GM12878 (cell line): Measurements from ENCODE around the gene PDSS1. TPM values are rescaled to one million over a fixed set of nuclear protein-coding genes. Genes with fewer than 3 reads are reported as not detected.

Experiments
- ATAC-seq: fragments of 200-7000 bp; cut with Tn5 transposase; 3 replicates; pipeline ENCODE4 v1.9.1; 2020; ENCODE audit warnings: mild to moderate bottlenecking, moderate library complexity
- Bru-seq: library from RNA; stranded (reverse); fragments of 400-500 nt; gene quantifications from one replicate; lab custom pipeline; 2021; lab: Mats Ljungman, UMichigan
- BruChase-seq, 2 experiments: library from RNA; stranded (reverse); fragments of 400-500 nt; gene quantifications; one replicate each; lab custom pipeline; 2021; lab: Mats Ljungman, UMichigan
- BruUV-seq: library from RNA; stranded (reverse); fragments of 400-500 nt; replicated peaks from 2 replicates; lab custom pipeline; 2021; lab: Mats Ljungman, UMichigan
- CTCF ChIA-PET: fragments of 300-600 bp; sonication (Branson Sonifier 250); formaldehyde crosslinking; extraction: SDS; loops from one replicate; lab custom pipeline; 2021; ENCODE audit warnings: inconsistent platforms; lab: Yijun Ruan, JAX
- POLR2A ChIA-PET: fragments of 350-600 bp; formaldehyde crosslinking; extraction: SDS; loops from one replicate; lab custom pipeline; 2021; ENCODE audit warnings: inconsistent platforms; lab: Charles Lee
- RAD21 ChIA-PET: fragments of 300-600 bp; sonication (Branson Sonifier 250); formaldehyde crosslinking; loops from one replicate; lab custom pipeline; 2023; ENCODE audit warnings: antibody characterized with exemption; ENCODE audit not compliant: unreplicated experiment; lab: Charles Lee
- SMC1A ChIA-PET: fragments of 300-600 bp; sonication (Branson Sonifier 250); formaldehyde crosslinking; loops from one replicate; lab custom pipeline; 2023; ENCODE audit not compliant: unreplicated experiment, uncharacterized antibody; lab: Charles Lee
- DNase-seq: peaks from one replicate; pipeline ENCODE4 v3.0.0-alpha.2; 2011; ENCODE audit warnings: low read depth, low spot score
- FAIRE-seq: peaks from 3 replicates; lab custom pipeline; 2011; peaks lifted over from hg19 to GRCh38; lab: Jason Lieb, UNC
- H2AFZ ChIP-seq: 2 replicates; pipeline ENCODE4 v1.6.0; 2011; ENCODE audit warnings: low read depth, low read length, control low read depth; ENCODE audit not compliant: control insufficient read depth
- H3K27ac ChIP-seq: 2 replicates; pipeline ENCODE4 v1.5.1; 2011; ENCODE audit warnings: control low read depth; ENCODE audit not compliant: control insufficient read depth, insufficient read depth
- H3K27me3 ChIP-seq, 2 experiments: replicated peaks in 1 of 2; 2 replicates each; pipeline versions ENCODE4 v1.6.0 to v1.6.1; 2011; ENCODE audit warnings: low read length in 1 of 2; ENCODE audit not compliant: control insufficient read depth in 2 of 2, insufficient read depth in 2 of 2
- H3K36me3 ChIP-seq, 2 experiments: 2 replicates each; pipeline ENCODE4 v1.5.1; 2011; ENCODE audit warnings: low read length in 1 of 2; ENCODE audit not compliant: control insufficient read depth in 2 of 2, insufficient read depth in 2 of 2
- H3K4me1 ChIP-seq: 2 replicates; pipeline ENCODE4 v1.6.1; 2011; ENCODE audit warnings: mild to moderate bottlenecking, low read length, moderate library complexity, mixed read lengths; ENCODE audit not compliant: control insufficient read depth, insufficient read depth
- H3K4me2 ChIP-seq: 2 replicates; pipeline ENCODE4 v1.6.0; 2011; ENCODE audit warnings: control low read depth; ENCODE audit not compliant: control insufficient read depth, insufficient read depth
- H3K4me3 ChIP-seq: fragments of 200-600 bp; sonication (generic); 2 replicates; pipeline ENCODE4 v1.5.1; 2016
- H3K79me2 ChIP-seq: 2 replicates; pipeline ENCODE4 v1.6.0; 2011; ENCODE audit warnings: low read length; ENCODE audit not compliant: control insufficient read depth, insufficient read depth
- H3K9ac ChIP-seq: 2 replicates; pipeline ENCODE4 v1.8.0; 2011; ENCODE audit warnings: low read length, control low read depth, mixed read lengths; ENCODE audit not compliant: control insufficient read depth, insufficient read depth
- H3K9me3 ChIP-seq: replicated peaks from 3 replicates; pipeline ENCODE4 v1.5.1; 2011; ENCODE audit warnings: mild to moderate bottlenecking, low read length; ENCODE audit not compliant: control insufficient read depth, insufficient read depth
- H4K20me1 ChIP-seq: 2 replicates; pipeline ENCODE4 v1.6.0; 2011; ENCODE audit not compliant: control insufficient read depth, insufficient read depth
- MTA3 ChIP-seq: IDR thresholded peaks from 2 replicates; pipeline ENCODE4 v1.6.1; 2012; ENCODE audit warnings: low read length, inconsistent platforms, borderline replicate concordance
- NR2C1 ChIP-seq: fragments of 450-650 bp; IDR thresholded peaks from 2 replicates; pipeline ENCODE4 v1.6.1; 2017; ENCODE audit warnings: antibody characterized with exemption, mild to moderate bottlenecking, moderate library complexity
- SIX5 ChIP-seq: IDR thresholded peaks from 2 replicates; pipeline ENCODE4 v1.6.1; 2011; ENCODE audit warnings: mild to moderate bottlenecking, low read depth, low read length, moderate library complexity; ENCODE audit not compliant: severe bottlenecking
- WGBS: methylation state at CpG from one replicate; pipeline ENCODE4 v1.1.6; 2016; ENCODE audit warnings: low lambda C conversion rate; ENCODE audit not compliant: insufficient replicate concordance, insufficient coverage; ENCODE audit errors: missing lambda C conversion rate; 5-methylcytosine and 5-hydroxymethylcytosine counted together
- in situ Hi-C: fragments of 300-500 bp; cut with MboI; formaldehyde crosslinking; loops from 9 replicates; pipeline ENCODE4 v1.14.3; 2018; ENCODE audit warnings: mixed read lengths
- intact Hi-C: fragments of 100-400 bp; cut with micrococcal nuclease; formaldehyde crosslinking; loops from one replicate; pipeline ENCODE4 v1.14.2; 2022; ENCODE audit not compliant: unreplicated experiment
- long read RNA-seq, 2 experiments: library from polyadenylated mRNA; unstranded; transcript quantifications; one replicate each; pipeline ENCODE4 v2.0.0, GENCODE V29; 2019 to 2020
- polyA minus RNA-seq, 3 experiments: library from RNA; depleted of rRNA, polyadenylated mRNA; stranded (reverse); fragments of >200 nt; gene quantifications; 2 replicates each; pipeline ENCODE4 v1.2.3, GENCODE V29; 2011
- polyA plus RNA-seq, 11 experiments: library from polyadenylated mRNA; depleted of rRNA in 4 of 11; unstranded in 6 of 11; stranded (reverse) in 5 of 11; fragments of >200 nt; fragmentation: Nextera tagmentation in 4 of 11; fragmentation: Illumina TruSeq in 1 of 11; extraction: Ambion mirVana in 4 of 11; extraction: Trizol in 1 of 11; gene quantifications; 1 replicate in 1 of 11; 2 replicates in 10 of 11; pipeline versions ENCODE4 v1.2.1 to v1.2.3, GENCODE V29; 2011 to 2016; ENCODE audit warnings: inconsistent platforms in 2 of 11, missing spikeins in 2 of 11, low read depth in 1 of 11
- total RNA-seq, 4 experiments: library from RNA; depleted of rRNA in 3 of 4; stranded (reverse); fragments of >200 nt in 3 of 4; fragmentation: Illumina TruSeq in 1 of 4; extraction: Trizol in 1 of 4; gene quantifications; 2 replicates each; pipeline versions ENCODE4 v1.2.1 to v1.2.3, GENCODE V29; 2013 to 2021
- TF ChIP-seq, protein P1 (sequence below): fragments of 450-650 bp; IDR thresholded peaks from 2 replicates; pipeline ENCODE4 v1.6.1; 2017; ENCODE audit warnings: mild to moderate bottlenecking, moderate library complexity
- TF ChIP-seq, protein P2 (sequence below): fragments of 450-650 bp; formaldehyde crosslinking; IDR thresholded peaks from 2 replicates; pipeline ENCODE4 v1.4.0; 2020; ENCODE audit warnings: mild to moderate bottlenecking, moderate library complexity
- TF ChIP-seq, protein P3 (sequence below): IDR thresholded peaks from 2 replicates; pipeline ENCODE4 v1.6.1; 2012; ENCODE audit warnings: low read depth, low read length, improper control_type of control experiment

Gene PDSS1, protein sequence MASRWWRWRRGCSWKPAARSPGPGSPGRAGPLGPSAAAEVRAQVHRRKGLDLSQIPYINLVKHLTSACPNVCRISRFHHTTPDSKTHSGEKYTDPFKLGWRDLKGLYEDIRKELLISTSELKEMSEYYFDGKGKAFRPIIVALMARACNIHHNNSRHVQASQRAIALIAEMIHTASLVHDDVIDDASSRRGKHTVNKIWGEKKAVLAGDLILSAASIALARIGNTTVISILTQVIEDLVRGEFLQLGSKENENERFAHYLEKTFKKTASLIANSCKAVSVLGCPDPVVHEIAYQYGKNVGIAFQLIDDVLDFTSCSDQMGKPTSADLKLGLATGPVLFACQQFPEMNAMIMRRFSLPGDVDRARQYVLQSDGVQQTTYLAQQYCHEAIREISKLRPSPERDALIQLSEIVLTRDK
- total RNA-seq (2013; cell fraction: nucleolus; rRNA removed), result 35.8 and 37.0 TPM in 2 replicates
- total RNA-seq (2014; rRNA removed), result 33.6 and 38.2 TPM in 2 replicates
- total RNA-seq (2014; rRNA removed; fragmentation: Illumina TruSeq; extraction: Trizol), result 26.6 and 30.1 TPM in 2 replicates
- total RNA-seq (2021), result 23.9 and 25.4 TPM in 2 replicates
- 11.2 TPM for polyA plus RNA-seq (2011; ENCODE audit: low read depth)
- 46.4 and 47.9 TPM in 2 replicates for polyA plus RNA-seq (2011; rRNA removed)
- polyA plus RNA-seq (2011; cell fraction: cytosol; rRNA removed), result 29.2 and 30.5 TPM in 2 replicates
- 47.3 and 62.4 TPM in 2 replicates for polyA plus RNA-seq (2011; cell fraction: nucleus; rRNA removed)
- 9.5 and 10.3 TPM in 2 replicates for polyA plus RNA-seq (2012)
- polyA plus RNA-seq (2014; fragmentation: Illumina TruSeq; extraction: Trizol), result 38.2 and 50.6 TPM in 2 replicates
- 10 to 100 TPM; 12.2 to 23.5 TPM for polyA plus RNA-seq (2014; fragmentation: Nextera tagmentation; extraction: Ambion mirVana)
- polyA plus RNA-seq (2014; rRNA removed), result 40.0 and 45.9 TPM in 2 replicates
- polyA plus RNA-seq (2016; fragmentation: Nextera tagmentation; extraction: Ambion mirVana), result 10 to 100 TPM; 41.0 to 48.2 TPM
- polyA minus RNA-seq (2011; rRNA and poly(A)+ RNA removed), result 34.1 and 36.5 TPM in 2 replicates
- polyA minus RNA-seq (2011; cell fraction: cytosol; rRNA and poly(A)+ RNA removed), result 9.5 and 10.4 TPM in 2 replicates
- polyA minus RNA-seq (2011; cell fraction: nucleus; rRNA and poly(A)+ RNA removed), result 18.0 and 26.7 TPM in 2 replicates
- percentile 71 among the genes with signal in this experiment for Bru-seq, nascent RNA
- BruChase-seq, experiment 1, labeled RNA remaining after a 6-hour chase, result percentile 65 among the genes with signal in this experiment
- percentile 65 among the genes with signal in this experiment for BruChase-seq, experiment 2, labeled RNA remaining after a 2-hour chase
- long read RNA-seq, experiment 1, transcript PDSS1-201 (12 exons, 1,626 nt), result major isoform, 27 of 35 reads
- long read RNA-seq, experiment 1, partial matches to known transcripts, result 2 of 35 reads
- long read RNA-seq, experiment 1, other reads (novel, unspliced or antisense), result 6 of 35 reads
- long read RNA-seq, experiment 2, transcript PDSS1-201 (12 exons, 1,626 nt), result major isoform, 11 of 22 reads
- long read RNA-seq, experiment 2, partial matches to known transcripts, result 4 of 22 reads
- long read RNA-seq, experiment 2, other reads (novel, unspliced or antisense), result 7 of 22 reads

DNA sequence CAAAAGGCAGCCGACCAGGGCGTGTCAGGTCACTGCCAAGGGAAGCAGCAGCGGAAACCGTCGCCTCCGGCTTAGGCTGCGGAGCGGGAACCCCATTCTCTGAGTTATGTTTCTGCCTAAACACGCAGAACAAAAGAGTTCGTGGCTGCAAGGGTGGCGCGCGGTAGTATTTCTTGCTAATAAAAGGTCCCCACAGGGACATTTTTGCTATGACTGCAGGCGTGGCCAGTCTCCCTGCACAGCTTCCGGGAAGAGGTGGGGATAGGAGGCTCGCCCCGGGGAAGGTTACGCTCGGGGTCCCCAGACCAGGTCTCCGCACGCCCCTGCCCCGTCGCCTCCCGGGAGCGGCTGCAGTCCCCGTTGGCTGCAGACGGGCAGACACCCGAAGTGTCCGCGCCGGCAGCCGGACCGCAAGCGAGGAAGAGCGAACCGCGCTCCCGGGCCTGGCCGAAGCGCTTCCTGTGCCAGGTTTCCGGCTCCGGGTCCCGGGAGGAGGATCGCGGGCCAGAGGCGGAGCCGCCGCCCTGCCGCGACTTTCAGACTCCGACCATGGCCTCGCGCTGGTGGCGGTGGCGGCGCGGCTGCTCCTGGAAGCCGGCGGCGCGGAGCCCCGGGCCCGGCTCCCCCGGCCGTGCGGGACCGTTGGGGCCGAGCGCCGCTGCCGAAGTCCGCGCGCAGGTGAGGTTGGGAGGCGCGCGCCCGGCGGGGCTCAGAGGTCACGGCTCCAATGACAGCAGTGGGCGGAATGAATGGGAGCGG, at the start of gene PDSS1:
Gene PDSS1, plus strand, starts transcription at position 539 of the 759 bp plus-strand sequence. Its CDS starts 11 bp downstream, at position 550.
- DNase-seq, result peak; percentile 16
- Histone ChIP-seq H3K4me3 (peak within 1 kb of the TSS; percentile 97), H4K20me1 (no peaks in the 10 kb centered on the region), H3K9ac (peak within 1 kb of the TSS; percentile 94), H3K27me3 (no peaks in the 10 kb centered on the region), H3K9me3 (no peaks in the 10 kb centered on the region; the same call in 1 of the 3 replicates), H3K27ac (peak within 1 kb of the TSS; percentile 89), H2AFZ (peak within 1 kb of the TSS; percentile 92), H3K36me3 (no peaks in the 10 kb centered on the region), H3K4me1 (no peaks in the 10 kb centered on the region), H3K79me2 (peaks cover 50% of the 10 kb centered on the region), H3K4me2 (peak within 1 kb of the TSS; percentile 99)
- SMC1A ChIA-PET, result interaction anchor here (0.6 to 1.2 kb wide), 5 partner anchors 28 to 839 kb away, joined by 3 read pairs; no protein-coding TSS in a partner anchor
- in situ Hi-C loops, result loop anchor here (10.0 kb wide), 1 partner anchor 363 kb away; no protein-coding TSS in a partner anchor
- intact Hi-C loops, result no loop called here
- WGBS, result 1% methylated on average over 69 of the region's 82 CpGs
- no peak for FAIRE-seq
- POLR2A ChIA-PET, result interaction anchor here (0.6 to 1.1 kb wide), 4 partner anchors 84 to 457 kb away, joined by 3 to 4 read pairs (median 4); partner anchors contain the start of gene YME1L1
- CTCF ChIA-PET, result interaction anchor here (1.0 to 1.6 kb wide), 4 partner anchors 14 to 362 kb away, joined by 4 to 8 read pairs (median 5); no protein-coding TSS in a partner anchor
- peak; percentile 89 for ATAC-seq
- BruUV-seq, result no TSS peak
- RAD21 ChIA-PET, result interaction anchor here (0.6 to 1.2 kb wide), 3 partner anchors 29 to 164 kb away, joined by 3 read pairs; partner anchors contain the start of gene ABI1
- TF ChIP-seq SIX5 (peak; percentile 27), NR2C1 (peak; percentile 98), MTA3 (0 out of 2 replicates have a peak, but pooled peaks have one; percentile 4)
- TF ChIP-seq, protein P1, sequence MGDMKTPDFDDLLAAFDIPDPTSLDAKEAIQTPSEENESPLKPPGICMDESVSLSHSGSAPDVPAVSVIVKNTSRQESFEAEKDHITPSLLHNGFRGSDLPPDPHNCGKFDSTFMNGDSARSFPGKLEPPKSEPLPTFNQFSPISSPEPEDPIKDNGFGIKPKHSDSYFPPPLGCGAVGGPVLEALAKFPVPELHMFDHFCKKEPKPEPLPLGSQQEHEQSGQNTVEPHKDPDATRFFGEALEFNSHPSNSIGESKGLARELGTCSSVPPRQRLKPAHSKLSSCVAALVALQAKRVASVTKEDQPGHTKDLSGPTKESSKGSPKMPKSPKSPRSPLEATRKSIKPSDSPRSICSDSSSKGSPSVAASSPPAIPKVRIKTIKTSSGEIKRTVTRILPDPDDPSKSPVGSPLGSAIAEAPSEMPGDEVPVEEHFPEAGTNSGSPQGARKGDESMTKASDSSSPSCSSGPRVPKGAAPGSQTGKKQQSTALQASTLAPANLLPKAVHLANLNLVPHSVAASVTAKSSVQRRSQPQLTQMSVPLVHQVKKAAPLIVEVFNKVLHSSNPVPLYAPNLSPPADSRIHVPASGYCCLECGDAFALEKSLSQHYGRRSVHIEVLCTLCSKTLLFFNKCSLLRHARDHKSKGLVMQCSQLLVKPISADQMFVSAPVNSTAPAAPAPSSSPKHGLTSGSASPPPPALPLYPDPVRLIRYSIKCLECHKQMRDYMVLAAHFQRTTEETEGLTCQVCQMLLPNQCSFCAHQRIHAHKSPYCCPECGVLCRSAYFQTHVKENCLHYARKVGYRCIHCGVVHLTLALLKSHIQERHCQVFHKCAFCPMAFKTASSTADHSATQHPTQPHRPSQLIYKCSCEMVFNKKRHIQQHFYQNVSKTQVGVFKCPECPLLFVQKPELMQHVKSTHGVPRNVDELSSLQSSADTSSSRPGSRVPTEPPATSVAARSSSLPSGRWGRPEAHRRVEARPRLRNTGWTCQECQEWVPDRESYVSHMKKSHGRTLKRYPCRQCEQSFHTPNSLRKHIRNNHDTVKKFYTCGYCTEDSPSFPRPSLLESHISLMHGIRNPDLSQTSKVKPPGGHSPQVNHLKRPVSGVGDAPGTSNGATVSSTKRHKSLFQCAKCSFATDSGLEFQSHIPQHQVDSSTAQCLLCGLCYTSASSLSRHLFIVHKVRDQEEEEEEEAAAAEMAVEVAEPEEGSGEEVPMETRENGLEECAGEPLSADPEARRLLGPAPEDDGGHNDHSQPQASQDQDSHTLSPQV, result no peak; the same call in 1 of the 2 replicates
- TF ChIP-seq, protein P2, sequence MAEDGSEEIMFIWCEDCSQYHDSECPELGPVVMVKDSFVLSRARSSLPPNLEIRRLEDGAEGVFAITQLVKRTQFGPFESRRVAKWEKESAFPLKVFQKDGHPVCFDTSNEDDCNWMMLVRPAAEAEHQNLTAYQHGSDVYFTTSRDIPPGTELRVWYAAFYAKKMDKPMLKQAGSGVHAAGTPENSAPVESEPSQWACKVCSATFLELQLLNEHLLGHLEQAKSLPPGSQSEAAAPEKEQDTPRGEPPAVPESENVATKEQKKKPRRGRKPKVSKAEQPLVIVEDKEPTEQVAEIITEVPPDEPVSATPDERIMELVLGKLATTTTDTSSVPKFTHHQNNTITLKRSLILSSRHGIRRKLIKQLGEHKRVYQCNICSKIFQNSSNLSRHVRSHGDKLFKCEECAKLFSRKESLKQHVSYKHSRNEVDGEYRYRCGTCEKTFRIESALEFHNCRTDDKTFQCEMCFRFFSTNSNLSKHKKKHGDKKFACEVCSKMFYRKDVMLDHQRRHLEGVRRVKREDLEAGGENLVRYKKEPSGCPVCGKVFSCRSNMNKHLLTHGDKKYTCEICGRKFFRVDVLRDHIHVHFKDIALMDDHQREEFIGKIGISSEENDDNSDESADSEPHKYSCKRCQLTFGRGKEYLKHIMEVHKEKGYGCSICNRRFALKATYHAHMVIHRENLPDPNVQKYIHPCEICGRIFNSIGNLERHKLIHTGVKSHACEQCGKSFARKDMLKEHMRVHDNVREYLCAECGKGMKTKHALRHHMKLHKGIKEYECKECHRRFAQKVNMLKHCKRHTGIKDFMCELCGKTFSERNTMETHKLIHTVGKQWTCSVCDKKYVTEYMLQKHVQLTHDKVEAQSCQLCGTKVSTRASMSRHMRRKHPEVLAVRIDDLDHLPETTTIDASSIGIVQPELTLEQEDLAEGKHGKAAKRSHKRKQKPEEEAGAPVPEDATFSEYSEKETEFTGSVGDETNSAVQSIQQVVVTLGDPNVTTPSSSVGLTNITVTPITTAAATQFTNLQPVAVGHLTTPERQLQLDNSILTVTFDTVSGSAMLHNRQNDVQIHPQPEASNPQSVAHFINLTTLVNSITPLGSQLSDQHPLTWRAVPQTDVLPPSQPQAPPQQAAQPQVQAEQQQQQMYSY (CRISPR knock-in tag), result no peak
- TF ChIP-seq, protein P3, sequence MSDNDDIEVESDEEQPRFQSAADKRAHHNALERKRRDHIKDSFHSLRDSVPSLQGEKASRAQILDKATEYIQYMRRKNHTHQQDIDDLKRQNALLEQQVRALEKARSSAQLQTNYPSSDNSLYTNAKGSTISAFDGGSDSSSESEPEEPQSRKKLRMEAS, result peak; percentile 80
